Thoracic aorta (tissue), 2 donors: ENCODE measurements around the gene GMPPA. TPM values are rescaled to one million over a fixed set of nuclear protein-coding genes. Genes with fewer than 3 reads are reported as not detected.

ENCODE experiments used
- ATAC-seq: fragments of 150-250 bp; one replicate; pipeline ENCODE4 v1.8.0; 2017; ENCODE audit warnings: low read depth; ENCODE audit not compliant: insufficient number of reproducible peaks, low FRiP score
- DNase-seq: peaks from one replicate; pipeline ENCODE4 v3.0.0-alpha.2; 2020; ENCODE audit warnings: low spot score
- H3K27ac ChIP-seq, 2 donors: fragments of 200-600 bp; sonication (generic); 1 replicate in 1 of 2; 2 replicates in 1 of 2; pipeline ENCODE4 v1.5.1; 2016; ENCODE audit warnings: mild to moderate bottlenecking in 2 of 2, moderate library complexity in 2 of 2
- H3K27me3 ChIP-seq: fragments of 200-600 bp; sonication (generic); replicated peaks from 2 replicates; pipeline ENCODE4 v1.6.0; 2016; ENCODE audit warnings: mild to moderate bottlenecking; ENCODE audit not compliant: insufficient read depth
- H3K36me3 ChIP-seq: fragments of 200-600 bp; sonication (generic); one replicate; pipeline ENCODE4 v1.5.1; 2016
- H3K4me1 ChIP-seq, 2 donors: fragments of 200-600 bp; sonication (generic); 1 replicate in 1 of 2; 2 replicates in 1 of 2; pipeline versions ENCODE4 v1.5.1 to v1.6.0; 2016; ENCODE audit warnings: low read depth in 2 of 2, mild to moderate bottlenecking in 1 of 2; ENCODE audit not compliant: control insufficient read depth in 1 of 2
- H3K4me3 ChIP-seq: fragments of 200-600 bp; sonication (generic); 2 replicates; pipeline ENCODE4 v1.5.1; 2016; ENCODE audit warnings: mild to moderate bottlenecking
- H3K9me3 ChIP-seq: fragments of 200-600 bp; sonication (generic); 2 replicates; pipeline ENCODE4 v1.5.1; 2016
- CTCF ChIP-seq: fragments of 200-600 bp; sonication (generic); IDR thresholded peaks from one replicate; pipeline ENCODE4 v1.5.1; 2019; ENCODE audit warnings: antibody characterized with exemption
- total RNA-seq, 2 donors: library from RNA; depleted of rRNA; stranded (reverse); fragments of >200 nt; gene quantifications; one replicate each; pipeline versions ENCODE4 v1.1.0 to v1.2.3, GENCODE V29; 2016

The GMPPA gene
- total RNA-seq, 2 donors from 2014 or later: 30.5 to 56.5 TPM

- Histone ChIP-seq H3K4me1 (no peaks in the 10 kb centered on the region), H3K4me3 (no peak overlapping the region), H3K36me3 (peaks cover 93% of the 10 kb centered on the region), H3K9me3 (no peaks in the 10 kb centered on the region), H3K27ac (peak overlapping the region; percentile 30 to 57), H3K27me3 (no peaks in the 10 kb centered on the region)
- DNase-seq: no peak
- ATAC-seq: no peak
- no peak for TF ChIP-seq CTCF
Measured at GRCh38 chr2:219482674-219483405, 15.9 kb upstream of the GMPPA start.

- no peak for TF ChIP-seq CTCF
- H3K4me1 ChIP-seq: no peaks in the 10 kb centered on the region
- H3K9me3 ChIP-seq: no peaks in the 10 kb centered on the region
- peak overlapping the region; percentile 1 for H3K4me3 ChIP-seq
- ATAC-seq (no peak), DNase-seq (no peak)
- no peaks in the 10 kb centered on the region for H3K27me3 ChIP-seq
- H3K27ac ChIP-seq: peak overlapping the region; percentile 30 to 57
- peaks cover 93% of the 10 kb centered on the region for H3K36me3 ChIP-seq
Measured at GRCh38 chr2:219483451-219484342, 15.0 kb upstream of the GMPPA start.

GRCh38 chr2:219484343-219485200 is 14.1 kb upstream of the GMPPA start:
- peak overlapping the region in 1 of 2 donors; percentile 27 for H3K27ac ChIP-seq
- H3K4me3 ChIP-seq: peak overlapping the region; percentile 1
- no peaks in the 10 kb centered on the region for H3K27me3 ChIP-seq
- ATAC-seq: no peak
- H3K36me3 ChIP-seq: peaks cover 94% of the 10 kb centered on the region
- TF ChIP-seq CTCF: no peak
- H3K4me1 ChIP-seq: no peaks in the 10 kb centered on the region
- DNase-seq: no peak
- no peaks in the 10 kb centered on the region for H3K9me3 ChIP-seq

GRCh38 chr2:219485201-219485580 is 13.5 kb upstream of the GMPPA start:
- DNase-seq: no peak
- H3K9me3 ChIP-seq: no peaks in the 10 kb centered on the region
- peaks cover 94% of the 10 kb centered on the region for H3K36me3 ChIP-seq
- H3K4me3 ChIP-seq: no peak overlapping the region
- H3K4me1 ChIP-seq: no peaks in the 10 kb centered on the region
- no peak for TF ChIP-seq CTCF
- H3K27ac ChIP-seq: no peak overlapping the region
- no peak for ATAC-seq
- no peaks in the 10 kb centered on the region for H3K27me3 ChIP-seq
